Spleen (tissue), 11 donors: Measurements from ENCODE around the gene REXO5. TPM values are rescaled to one million over a fixed set of nuclear protein-coding genes. Genes with fewer than 3 reads are reported as not detected.

Experiments used
- DNase-seq: peaks from one replicate; pipeline ENCODE4 v3.0.0-alpha.2; 2020
- H3K27ac ChIP-seq, 8 donors: fragments of 200-600 bp; sonication (generic) in 7 of 8; 1 replicate in 4 of 8; 2 replicates in 4 of 8; pipeline versions ENCODE4 v1.5.0 to v1.8.0; 2016 to 2021; ENCODE audit warnings: inconsistent platforms in 4 of 8, mild to moderate bottlenecking in 4 of 8, moderate library complexity in 1 of 8
- H3K27me3 ChIP-seq, 7 donors: fragments of 200-600 bp; sonication (generic) in 6 of 7; replicated peaks in 1 of 7; 1 replicate in 4 of 7; 2 replicates in 3 of 7; pipeline versions ENCODE4 v1.5.0 to v1.8.0; 2016 to 2021; ENCODE audit warnings: inconsistent platforms in 3 of 7, mild to moderate bottlenecking in 1 of 7
- H3K36me3 ChIP-seq, 6 donors: fragments of 200-600 bp; sonication (generic) in 5 of 6; 1 replicate in 4 of 6; 2 replicates in 2 of 6; pipeline versions ENCODE4 v1.5.0 to v1.8.0; 2016 to 2021; ENCODE audit warnings: inconsistent platforms in 2 of 6
- H3K4me1 ChIP-seq, 6 donors: fragments of 200-600 bp; sonication (generic) in 5 of 6; 1 replicate in 3 of 6; 2 replicates in 3 of 6; pipeline versions ENCODE4 v1.5.0 to v1.8.0; 2016 to 2021; ENCODE audit warnings: inconsistent platforms in 3 of 6
- H3K4me3 ChIP-seq, 8 donors: fragments of 200-600 bp; sonication (generic) in 7 of 8; 1 replicate in 4 of 8; 2 replicates in 4 of 8; pipeline versions ENCODE4 v1.5.0 to v1.8.0; 2016 to 2021; ENCODE audit warnings: inconsistent platforms in 4 of 8, mild to moderate bottlenecking in 4 of 8, moderate library complexity in 2 of 8
- H3K9me3 ChIP-seq, 8 donors: fragments of 200-600 bp; sonication (generic) in 7 of 8; 1 replicate in 4 of 8; 2 replicates in 4 of 8; pipeline versions ENCODE4 v1.5.0 to v1.8.0; 2016 to 2021; ENCODE audit warnings: inconsistent platforms in 4 of 8
- CTCF ChIP-seq, 11 experiments: fragments of 200-600 bp in 7 of 11; fragments of 450-650 bp in 4 of 11; sonication (generic) in 4 of 11; IDR thresholded peaks in 8 of 11; conservative IDR thresholded peaks in 3 of 11; 1 replicate in 7 of 11; 2 replicates in 4 of 11; pipeline versions ENCODE4 v1.4.0 to v1.8.0; 2016 to 2021; ENCODE audit warnings: antibody characterized with exemption in 11 of 11, inconsistent platforms in 4 of 11, mild to moderate bottlenecking in 1 of 11
- POLR2A ChIP-seq, 3 donors: fragments of 450-650 bp; IDR thresholded peaks; one replicate each; pipeline ENCODE4 v1.5.1; 2017; ENCODE audit warnings: antibody characterized with exemption in 3 of 3, mild to moderate bottlenecking in 1 of 3
- POLR2AphosphoS5 ChIP-seq, 3 donors: sonication (generic); formaldehyde crosslinking; IDR thresholded peaks; one replicate each; pipeline ENCODE4 v1.5.1; 2017; ENCODE audit warnings: antibody characterized with exemption in 3 of 3
- whole genome bisulfite sequencing, 5 donors: extraction: QIAGEN DNeasy Blood & Tissue Kit in 3 of 5; methylation state at CpG; one replicate each; pipeline versions ENCODE4 v1.1.5 to v1.1.7; 2013 to 2018; 5-methylcytosine and 5-hydroxymethylcytosine counted together
- intact Hi-C: fragments of 100-400 bp; cut with DNase I; formaldehyde crosslinking; loops from one replicate; pipeline ENCODE4 v1.15.0; 2023; ENCODE audit warnings: low total_unique reads
- polyA plus RNA-seq, 3 donors: library from polyadenylated mRNA; stranded (reverse); fragments of 200-250 nt; gene quantifications; one replicate each; pipeline ENCODE4 v1.2.1, GENCODE V29; 2013
- total RNA-seq, 7 donors: library from RNA; depleted of rRNA in 3 of 7; stranded (reverse); fragments of >200 nt in 3 of 7; fragmentation: NEBNext Ultra II Directional in 4 of 7; extraction: Animal tissue kit (Norgen Biotek cat#: 25700) in 4 of 7; gene quantifications; one replicate each; pipeline versions ENCODE4 v1.1.0 to v1.2.1, GENCODE V29; 2016 to 2021
- donor health status: healthy with polysubstance abuse.
- donor health status: DM: no; HTN: no; CAD: no; lungs with moderate emphysema.
- donor health status: DM: no; HTN: no; CAD: no.
- donor health status: Bipolar disorder and iron deficiency.
- donor health status: healthy.
- donor health status: DM: no; HTN: no; CAD: no.
- donor health status: DM: yes; HTN: yes; CAD: no.

REXO5 gene
- total and polyA plus RNA-seq, 10 donors = 0.46 to 3.7 (median 1.5) TPM

GRCh38 chr16:20829536-20829935 lies 23.2 kb downstream of the REXO5 start:
- WGBS, 5 donors = 95 to 100% (median 98%) methylated on average over 1 of the region's 1 CpG
- H3K9me3 ChIP-seq = peaks cover 0 to 6% (median 1%) of the 10 kb centered on the region in 8 donors
- H3K36me3 ChIP-seq = peaks cover 0 to 50% (median 0%) of the 10 kb centered on the region in 6 donors
- DNase-seq = no peak
- H3K27ac ChIP-seq = no peak overlapping the region
- H3K4me1 ChIP-seq = no peaks in the 10 kb centered on the region
- H3K27me3 ChIP-seq = no peaks in the 10 kb centered on the region
- TF ChIP-seq POLR2AphosphoS5 (IDR thresholded peaks at IDR 0.05) (no peak), CTCF (IDR thresholded peaks at IDR 0.05 in 8 of 11, conservative IDR thresholded peaks at IDR 0.05 in 3 of 11) (no peak), POLR2A (IDR thresholded peaks at IDR 0.05) (no peak)
- no peak overlapping the region for H3K4me3 ChIP-seq
- intact Hi-C loops = no loop called here

GRCh38 chr16:20830372-20830771 lies 24.0 kb downstream of the REXO5 start:
- intact Hi-C loops = no loop called here
- WGBS, 5 donors = 92 to 96% (median 93%) methylated on average over 1 of the region's 1 CpG

GRCh38 chr16:20833086-20833485 lies 26.8 kb downstream of the REXO5 start:
- Histone ChIP-seq H3K4me3 (no peak overlapping the region), H3K27ac (no peak overlapping the region), H3K27me3 (no peaks in the 10 kb centered on the region), H3K9me3 (peaks cover 0 to 33% (median 21%) of the 10 kb centered on the region in 8 donors), H3K36me3 (peaks cover 0 to 52% (median 0%) of the 10 kb centered on the region in 6 donors), H3K4me1 (peaks cover 0 to 1% (median 0%) of the 10 kb centered on the region in 6 donors)
- 90 to 94% (median 91%) methylated on average over 2 of the region's 2 CpGs for WGBS, 5 donors
- no peak for TF ChIP-seq POLR2AphosphoS5 (IDR thresholded peaks at IDR 0.05)
- TF ChIP-seq POLR2A (IDR thresholded peaks at IDR 0.05) = no peak
- TF ChIP-seq CTCF (IDR thresholded peaks at IDR 0.05 in 8 of 11, conservative IDR thresholded peaks at IDR 0.05 in 3 of 11) = no peak
- intact Hi-C loops = no loop called here
- DNase-seq = no peak

More at GRCh38 chr16:20830372-20830771, 24.0 kb downstream of the REXO5 start:
- no peaks in the 10 kb centered on the region for H3K27me3 ChIP-seq
- DNase-seq = no peak
- no peak overlapping the region for H3K27ac ChIP-seq
- H3K9me3 ChIP-seq = peaks cover 0 to 14% (median 5%) of the 10 kb centered on the region in 8 donors
- H3K4me1 ChIP-seq = no peaks in the 10 kb centered on the region
- peaks cover 0 to 49% (median 0%) of the 10 kb centered on the region in 6 donors for H3K36me3 ChIP-seq
- TF ChIP-seq POLR2AphosphoS5 (IDR thresholded peaks at IDR 0.05) (no peak), POLR2A (IDR thresholded peaks at IDR 0.05) (no peak), CTCF (IDR thresholded peaks at IDR 0.05 in 8 of 11, conservative IDR thresholded peaks at IDR 0.05 in 3 of 11) (no peak)
- no peak overlapping the region for H3K4me3 ChIP-seq

GRCh38 chr16:20838240-20838639 lies 31.9 kb downstream of the REXO5 start:
- DNase-seq = no peak
- Histone ChIP-seq H3K36me3 (peaks cover 0 to 47% (median 0%) of the 10 kb centered on the region in 6 donors), H3K4me1 (peaks cover 0 to 5% (median 0%) of the 10 kb centered on the region in 6 donors), H3K27ac (no peak overlapping the region), H3K27me3 (no peaks in the 10 kb centered on the region), H3K4me3 (no peak overlapping the region), H3K9me3 (peaks cover 0 to 33% (median 21%) of the 10 kb centered on the region in 8 donors)
- no peak for TF ChIP-seq POLR2A (IDR thresholded peaks at IDR 0.05)
- intact Hi-C loops = no loop called here
- WGBS, 5 donors = 76 to 95% (median 79%) methylated on average over 1 of the region's 1 CpG
